ENCODE data around the gene CDK3.

DNA sequence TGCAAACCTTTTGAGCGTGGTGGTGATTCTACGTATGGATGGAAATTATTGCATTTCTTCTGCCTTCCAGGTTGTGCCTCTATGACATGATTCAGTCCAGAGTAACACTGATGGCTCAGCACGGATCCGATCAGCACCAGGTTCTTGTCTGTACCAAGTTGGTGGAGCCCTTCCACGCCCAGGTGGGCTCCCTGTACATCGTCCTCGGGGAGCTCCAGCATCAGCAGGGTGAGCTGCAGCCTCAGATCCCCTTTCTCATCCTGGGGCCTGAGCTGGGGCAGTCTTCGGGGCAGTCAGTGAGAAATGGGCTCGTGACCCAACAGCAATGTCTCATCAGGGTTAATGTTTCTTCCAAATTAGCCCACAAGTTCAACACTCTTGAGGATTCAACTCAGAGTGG lies 9.3 kb upstream of the CDK3 start:
- TF ChIP-seq SP1 (CRISPR knock-in tag; IDR thresholded peaks at IDR 0.05) (no peak), GTF2F1 (IDR thresholded peaks at IDR 0.05; ENCODE audit: low read depth, low read length) (no peak), CTCF (IDR thresholded peaks at IDR 0.05 in 2 of 3, conservative IDR thresholded peaks at IDR 0.05 in 1 of 3; ENCODE audit: insufficient read depth in 2 of 3, low read depth in 1 of 3, low read length in 3 of 3) (no peak), COPS2 (conservative IDR thresholded peaks at IDR 0.05) (no peak), KDM5B (IDR thresholded peaks at IDR 0.05; ENCODE audit: insufficient replicate concordance, low read depth, low read length) (no peak), TCF3 (CRISPR knock-in tag; IDR thresholded peaks at IDR 0.05) (no peak), PML (IDR thresholded peaks at IDR 0.05; ENCODE audit: low read length) (no peak), NFYB (IDR thresholded peaks at IDR 0.05; ENCODE audit: extremely low read depth, insufficient read length) (no peak)
- TF ChIP-seq, protein P1, sequence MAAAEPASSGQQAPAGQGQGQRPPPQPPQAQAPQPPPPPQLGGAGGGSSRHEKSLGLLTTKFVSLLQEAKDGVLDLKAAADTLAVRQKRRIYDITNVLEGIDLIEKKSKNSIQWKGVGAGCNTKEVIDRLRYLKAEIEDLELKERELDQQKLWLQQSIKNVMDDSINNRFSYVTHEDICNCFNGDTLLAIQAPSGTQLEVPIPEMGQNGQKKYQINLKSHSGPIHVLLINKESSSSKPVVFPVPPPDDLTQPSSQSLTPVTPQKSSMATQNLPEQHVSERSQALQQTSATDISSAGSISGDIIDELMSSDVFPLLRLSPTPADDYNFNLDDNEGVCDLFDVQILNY (CRISPR knock-in tag; IDR thresholded peaks at IDR 0.05), result no peak
- TF ChIP-seq, protein P2, sequence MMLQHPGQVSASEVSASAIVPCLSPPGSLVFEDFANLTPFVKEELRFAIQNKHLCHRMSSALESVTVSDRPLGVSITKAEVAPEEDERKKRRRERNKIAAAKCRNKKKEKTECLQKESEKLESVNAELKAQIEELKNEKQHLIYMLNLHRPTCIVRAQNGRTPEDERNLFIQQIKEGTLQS (IDR thresholded peaks at IDR 0.05), result no peak
- TF ChIP-seq, protein P2 (CRISPR knock-in tag; conservative IDR thresholded peaks at IDR 0.05), result no peak

Measured in K562 (cell line).